Measurements from ENCODE around the gene RERG.

GRCh38 chr12:15265875-15266274, 44.7 kb upstream of the RERG start:
- TF ChIP-seq CTCF (IDR thresholded peaks at IDR 0.05) (no peak), POLR2AphosphoS5 (IDR thresholded peaks at IDR 0.05) (no peak), POLR2A (IDR thresholded peaks at IDR 0.05) (no peak)
